Activated CD8-positive, alpha-beta T cell treated with anti-CD3 and anti-CD28 coated beads for 36 hours (primary cell): ENCODE measurements around the gene ARHGEF1. TPM values are rescaled to one million over a fixed set of nuclear protein-coding genes. Genes with fewer than 3 reads are reported as not detected.

Source experiments
- ATAC-seq: fragments of 200-7000 bp; cut with Tn5 transposase; one replicate; pipeline ENCODE4 v1.10.0; 2021; ENCODE audit warnings: mild to moderate bottlenecking, moderate library complexity
- CTCF ChIA-PET: fragments of 350-600 bp; sonication (Branson Sonifier 250); formaldehyde crosslinking; loops from one replicate; lab custom pipeline; 2021; ENCODE audit warnings: antibody characterized with exemption; lab: Charles Lee
- POLR2A ChIA-PET: fragments of 350-600 bp; sonication (Branson Sonifier 250); formaldehyde crosslinking; loops from one replicate; lab custom pipeline; 2021; ENCODE audit warnings: antibody characterized with exemption; lab: Charles Lee
- DNase-seq: peaks from one replicate; pipeline ENCODE4 v3.0.0-alpha.2; 2020
- H3K27ac Mint-ChIP-seq: one replicate; pipeline ENCODE4 v1.8.0; 2021; ENCODE audit warnings: mild to moderate bottlenecking, mixed read lengths
- H3K27me3 Mint-ChIP-seq: one replicate; pipeline ENCODE4 v1.8.0; 2021; ENCODE audit warnings: mixed read lengths
- H3K36me3 Mint-ChIP-seq: one replicate; pipeline ENCODE4 v1.8.0; 2021; ENCODE audit warnings: low read depth, mixed read lengths
- H3K4me1 Mint-ChIP-seq: one replicate; pipeline ENCODE4 v1.8.0; 2021; ENCODE audit warnings: low read depth, mixed read lengths
- H3K4me3 Mint-ChIP-seq: one replicate; pipeline ENCODE4 v1.8.0; 2021; ENCODE audit warnings: mild to moderate bottlenecking, moderate library complexity, mixed read lengths
- H3K9me3 Mint-ChIP-seq: one replicate; pipeline ENCODE4 v1.8.0; 2021; ENCODE audit warnings: mixed read lengths
- intact Hi-C: fragments of 100-400 bp; cut with micrococcal nuclease; formaldehyde crosslinking; loops from one replicate; pipeline ENCODE4 v1.10.0; 2022
- total RNA-seq, 2 experiments: library from RNA; stranded (reverse); gene quantifications; one replicate each; pipeline ENCODE4 v1.2.3, GENCODE V29; 2021
- TF ChIP-seq, protein P1 (sequence below): fragments of 200-600 bp; IDR thresholded peaks from one replicate; pipeline ENCODE4 v1.8.0; 2022; ENCODE audit warnings: antibody characterized with exemption, mild to moderate bottlenecking

The ARHGEF1 gene
- total RNA-seq, 2 experiments from 2014 or later = 307 to 308 TPM

DNA sequence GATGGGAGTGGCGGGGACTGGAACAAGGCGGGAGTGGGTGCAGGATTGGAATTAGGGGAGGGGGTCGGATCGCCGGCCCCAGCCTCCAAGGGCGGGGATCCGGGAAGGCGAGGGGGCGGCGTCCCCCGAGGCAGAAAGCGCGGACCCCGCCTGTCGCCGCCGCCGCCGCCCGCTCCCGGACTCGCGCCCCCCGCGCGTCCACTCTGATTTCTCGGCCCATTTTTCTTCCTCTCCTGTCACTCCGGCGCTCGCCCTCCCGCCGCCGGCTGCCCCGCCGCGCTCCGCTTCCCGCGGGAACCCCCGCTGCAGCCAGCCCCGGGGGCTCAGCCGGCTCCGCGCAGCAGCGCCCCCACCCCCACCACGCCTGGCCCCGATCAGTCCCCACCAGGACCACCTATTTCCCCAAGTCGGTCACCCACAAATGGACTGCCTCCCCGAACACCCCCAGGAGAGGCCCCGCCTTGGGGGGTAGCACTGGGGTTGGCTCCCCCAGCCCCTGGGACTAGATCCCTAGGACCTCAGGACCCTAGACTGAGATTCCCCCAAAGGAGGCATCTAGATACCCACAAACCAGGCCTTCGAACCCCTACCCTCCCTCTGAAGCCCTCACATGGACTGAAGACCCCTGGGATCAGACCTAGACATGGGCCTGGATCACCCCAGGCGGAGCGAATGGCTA lies 57.9 kb downstream of the ARHGEF1 start:
- Mint-ChIP-seq H3K27me3 (peaks cover 13% of the 10 kb centered on the region), H3K36me3 (peaks cover 3% of the 10 kb centered on the region)
- intact Hi-C loops = no loop called here

DNA sequence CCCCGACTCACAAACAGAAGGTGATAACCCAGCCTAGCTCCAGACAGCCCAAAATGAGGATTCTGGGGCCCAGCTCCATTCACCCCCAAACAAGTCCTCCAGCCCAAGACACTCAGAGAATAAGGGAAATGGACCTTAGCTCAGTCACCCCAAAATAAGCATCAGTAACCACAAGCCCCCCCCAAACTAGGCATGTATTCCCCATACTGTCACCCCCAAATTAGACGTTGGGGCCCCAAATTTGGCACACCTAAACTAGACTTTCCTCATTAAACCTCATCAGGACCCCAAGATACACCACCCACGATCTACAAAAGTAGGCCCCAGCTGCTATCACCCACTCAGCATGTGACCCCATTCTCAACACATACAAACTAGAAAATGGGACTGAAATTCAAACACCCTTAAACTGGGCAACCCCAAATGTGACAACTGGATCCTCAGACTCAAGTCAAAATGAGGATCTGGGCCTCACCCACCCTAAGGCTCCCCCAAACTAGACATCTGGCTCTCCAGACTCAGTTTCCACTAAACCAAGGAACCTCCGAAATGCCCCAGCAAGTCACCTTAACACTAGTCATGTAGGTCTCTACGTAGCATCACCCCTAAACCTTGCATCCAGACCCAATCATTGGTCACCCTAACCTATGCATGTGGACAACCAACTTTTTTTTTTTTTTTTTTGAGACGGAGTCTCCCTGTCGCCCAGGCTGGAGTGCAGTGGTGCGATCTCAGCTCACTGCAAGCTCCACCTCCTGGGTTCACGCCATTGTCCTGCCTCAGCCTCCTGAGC lies 58.6 kb downstream of the ARHGEF1 start:
- Mint-ChIP-seq H3K27me3 (peaks cover 11% of the 10 kb centered on the region), H3K27ac (peak overlapping the region; percentile 62), H3K36me3 (peaks cover 3% of the 10 kb centered on the region), H3K4me3 (peak overlapping the region; percentile 55), H3K4me1 (peaks cover 47% of the 10 kb centered on the region), H3K9me3 (no peaks in the 10 kb centered on the region)
- TF ChIP-seq, protein P1, sequence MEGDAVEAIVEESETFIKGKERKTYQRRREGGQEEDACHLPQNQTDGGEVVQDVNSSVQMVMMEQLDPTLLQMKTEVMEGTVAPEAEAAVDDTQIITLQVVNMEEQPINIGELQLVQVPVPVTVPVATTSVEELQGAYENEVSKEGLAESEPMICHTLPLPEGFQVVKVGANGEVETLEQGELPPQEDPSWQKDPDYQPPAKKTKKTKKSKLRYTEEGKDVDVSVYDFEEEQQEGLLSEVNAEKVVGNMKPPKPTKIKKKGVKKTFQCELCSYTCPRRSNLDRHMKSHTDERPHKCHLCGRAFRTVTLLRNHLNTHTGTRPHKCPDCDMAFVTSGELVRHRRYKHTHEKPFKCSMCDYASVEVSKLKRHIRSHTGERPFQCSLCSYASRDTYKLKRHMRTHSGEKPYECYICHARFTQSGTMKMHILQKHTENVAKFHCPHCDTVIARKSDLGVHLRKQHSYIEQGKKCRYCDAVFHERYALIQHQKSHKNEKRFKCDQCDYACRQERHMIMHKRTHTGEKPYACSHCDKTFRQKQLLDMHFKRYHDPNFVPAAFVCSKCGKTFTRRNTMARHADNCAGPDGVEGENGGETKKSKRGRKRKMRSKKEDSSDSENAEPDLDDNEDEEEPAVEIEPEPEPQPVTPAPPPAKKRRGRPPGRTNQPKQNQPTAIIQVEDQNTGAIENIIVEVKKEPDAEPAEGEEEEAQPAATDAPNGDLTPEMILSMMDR = no peak
- ChIA-PET CTCF (interaction anchor here (1.4 to 4.2 kb wide), 3 partner anchors 10 to 83 kb away, joined by 3 to 18 read pairs (median 15); partner anchors contain the start of gene RABAC1), POLR2A (interaction anchor here (0.8 to 3.4 kb wide), 6 partner anchors 11 to 81 kb away, joined by 3 to 22 read pairs (median 6); partner anchors contain the start of genes ERFL and RPS19)
- DNase-seq (no peak), ATAC-seq (no peak)
- intact Hi-C loops = no loop called here

More for the DNA sequence above, 57.9 kb downstream of the ARHGEF1 start:
- peaks cover 47% of the 10 kb centered on the region for H3K4me1 Mint-ChIP-seq
- peak overlapping the region; percentile 90 for H3K27ac Mint-ChIP-seq
- CTCF ChIA-PET = interaction anchor here (2.5 to 4.2 kb wide), 2 partner anchors 11 to 18 kb away, joined by 15 to 18 read pairs; partner anchors contain the start of gene RABAC1
- ATAC-seq = no peak
- H3K9me3 Mint-ChIP-seq = no peaks in the 10 kb centered on the region
- TF ChIP-seq, protein P1 = no peak
- peak overlapping the region; percentile 78 for H3K4me3 Mint-ChIP-seq
- DNase-seq = no peak
- POLR2A ChIA-PET = interaction anchor here (0.8 to 3.4 kb wide), 3 partner anchors 11 to 81 kb away, joined by 4 to 22 read pairs (median 12); partner anchors contain the start of gene RPS19

DNA sequence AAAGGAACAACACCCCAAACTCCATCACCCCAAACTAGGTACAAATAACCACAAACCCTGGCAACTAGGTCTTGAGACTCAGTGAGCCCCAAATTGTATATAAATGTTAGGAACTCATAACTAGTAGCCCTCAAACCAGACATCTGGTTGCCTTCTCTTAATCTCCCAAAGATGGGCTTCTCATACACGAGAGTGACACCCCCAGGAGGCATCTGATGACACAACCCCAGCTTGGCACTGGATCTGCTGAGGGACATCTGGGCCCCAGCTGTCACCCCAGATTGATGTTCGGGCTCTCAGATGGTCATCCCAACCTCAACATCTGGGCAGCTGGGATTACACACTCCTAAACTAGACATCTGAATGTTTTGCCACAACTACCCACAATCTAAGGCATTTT lies 61.4 kb downstream of the ARHGEF1 start:
- ATAC-seq (no peak), DNase-seq (peak; percentile 38)
- H3K27ac Mint-ChIP-seq = peak overlapping the region; percentile 94
- intact Hi-C loops = no loop called here
- H3K9me3 Mint-ChIP-seq = no peaks in the 10 kb centered on the region
- TF ChIP-seq, protein P1 = no peak
- H3K36me3 Mint-ChIP-seq = peaks cover 3% of the 10 kb centered on the region
- CTCF ChIA-PET = interaction anchor here (1.0 to 9.8 kb wide), 7 partner anchors 7 to 72 kb away, joined by 6 to 110 read pairs (median 9); partner anchors contain the start of gene RABAC1
- peaks cover 8% of the 10 kb centered on the region for H3K27me3 Mint-ChIP-seq
- H3K4me3 Mint-ChIP-seq = no peak overlapping the region
- POLR2A ChIA-PET = interaction anchor here (1.0 to 5.2 kb wide), 8 partner anchors 15 to 85 kb away, joined by 3 to 78 read pairs (median 22); partner anchors contain the start of genes ARHGEF1, CD79A, ERFL and RABAC1
- peaks cover 57% of the 10 kb centered on the region for H3K4me1 Mint-ChIP-seq

DNA sequence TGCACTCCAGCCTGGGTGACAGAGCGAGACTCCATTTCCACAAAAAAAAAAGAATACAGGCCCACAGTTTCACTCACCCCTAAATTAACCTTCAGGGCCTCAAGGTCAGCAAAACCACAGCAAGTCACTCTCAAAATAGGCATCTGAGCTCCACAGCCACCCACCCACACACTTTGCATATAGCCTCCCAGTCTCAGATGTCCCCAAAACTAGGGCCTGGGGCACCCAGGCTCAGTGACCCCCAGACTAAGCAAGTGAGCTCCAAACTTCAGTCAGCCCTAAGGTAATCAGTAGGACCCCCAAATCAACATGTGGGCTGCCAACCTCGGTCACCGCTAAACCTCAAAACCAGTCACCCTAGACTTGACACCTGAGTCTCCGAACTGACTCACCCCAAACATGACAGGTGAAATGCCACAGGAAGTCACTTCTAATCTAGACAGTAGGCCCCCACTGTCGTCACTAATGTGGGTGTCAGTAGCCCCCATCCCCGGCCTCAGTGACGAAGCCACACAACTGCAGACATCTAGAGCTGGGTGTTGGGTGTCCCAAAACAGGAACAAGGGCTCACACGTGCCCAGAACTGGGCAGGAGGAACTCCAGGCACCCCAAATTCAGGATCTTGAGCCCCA lies 62.3 kb downstream of the ARHGEF1 start:
- intact Hi-C loops = loop anchor here (5.0 kb wide), 2 partner anchors 58 to 73 kb away; no protein-coding TSS in a partner anchor
- Mint-ChIP-seq H3K27ac (peak overlapping the region; percentile 94), H3K9me3 (no peaks in the 10 kb centered on the region), H3K36me3 (peaks cover 3% of the 10 kb centered on the region), H3K27me3 (peaks cover 8% of the 10 kb centered on the region), H3K4me1 (peaks cover 61% of the 10 kb centered on the region), H3K4me3 (peak overlapping the region; percentile 56)
- ATAC-seq (peak; percentile 87), DNase-seq (peak; percentile 99)
- TF ChIP-seq, protein P1 = no peak
- ChIA-PET POLR2A (interaction anchor here (0.9 to 5.2 kb wide), 17 partner anchors 8 to 86 kb away, joined by 3 to 78 read pairs (median 4); partner anchors contain the start of genes ARHGEF1, CD79A, ERFL and RABAC1), CTCF (interaction anchor here (0.8 to 9.8 kb wide), 15 partner anchors 8 to 109 kb away, joined by 3 to 110 read pairs (median 6); partner anchors contain the start of genes RABAC1 and RPS19)
